ENCODE data around the gene CLK3.
A peak's percentile ranks its signal among the peaks of the same experiment; 100 is the strongest.
"Not testable (repeated sequence)": the region's sequence is repeated elsewhere in the genome, so short reads cannot be mapped to it uniquely, and the experiment has no call there.

CLK3 gene

GRCh38 chr15:74621936-74622335 is 6.3 kb downstream of the CLK3 start:
- DNase-seq = no peak

GRCh38 chr15:74622758-74623157 is 7.1 kb downstream of the CLK3 start:
- DNase-seq = no peak

- no peak for DNase-seq
Measured at GRCh38 chr15:74624020-74624602, 8.5 kb downstream of the CLK3 start.

- no peak for DNase-seq
Measured at GRCh38 chr15:74625693-74626092, 10.1 kb downstream of the CLK3 start.

GRCh38 chr15:74626336-74626735 is 10.7 kb downstream of the CLK3 start:
- no peak for DNase-seq

- no peak for DNase-seq
Measured at GRCh38 chr15:74626752-74627692, 11.4 kb downstream of the CLK3 start.

- no peak for DNase-seq
Measured at GRCh38 chr15:74627766-74628165, 12.1 kb downstream of the CLK3 start.

- DNase-seq = no peak
Measured at GRCh38 chr15:74628199-74628598, 12.6 kb downstream of the CLK3 start.

- no peak for DNase-seq
Measured at GRCh38 chr15:74628949-74629348, 13.3 kb downstream of the CLK3 start.

- not testable (repeated sequence) for DNase-seq
Measured at GRCh38 chr15:74629696-74630095, 14.1 kb downstream of the CLK3 start.

- no peak for DNase-seq
Measured at GRCh38 chr15:74630284-74631086, 14.8 kb downstream of the CLK3 start.

GRCh38 chr15:74631087-74631385 is 15.4 kb downstream of the CLK3 start:
- no peak for DNase-seq

- no peak for DNase-seq
Measured at GRCh38 chr15:74631408-74631807, 15.8 kb downstream of the CLK3 start.

- peak; percentile 71 for DNase-seq
Measured at GRCh38 chr15:74631935-74632560, 16.4 kb downstream of the CLK3 start.

- DNase-seq = no peak
Measured at GRCh38 chr15:74632601-74633000, 17.0 kb downstream of the CLK3 start.

GRCh38 chr15:74633781-74634180 is 18.1 kb downstream of the CLK3 start:
- no peak for DNase-seq

- DNase-seq = no peak
Measured at GRCh38 chr15:74635228-74635627, 19.6 kb downstream of the CLK3 start.

- no peak for DNase-seq
Measured at GRCh38 chr15:74636984-74637383, 21.3 kb downstream of the CLK3 start.

- DNase-seq = no peak
Measured at GRCh38 chr15:74641151-74641550, 25.5 kb downstream of the CLK3 start.

- no peak for DNase-seq
Measured at GRCh38 chr15:74642348-74642733, 26.7 kb downstream of the CLK3 start.

GRCh38 chr15:74642734-74643664 is 27.4 kb downstream of the CLK3 start:
- DNase-seq = no peak

GRCh38 chr15:74643665-74644204 is 28.1 kb downstream of the CLK3 start:
- DNase-seq = no peak

Data from 8988T (cell line).